ENCODE data around the gene FILIP1L. TPM values are rescaled to one million over a fixed set of nuclear protein-coding genes. Genes with fewer than 3 reads are reported as not detected.
A peak's percentile ranks its signal among the peaks of the same experiment; 100 is the strongest.

The FILIP1L gene
- total RNA-seq, 1 experiment from 2014 or later, result 0.17 TPM

DNA sequence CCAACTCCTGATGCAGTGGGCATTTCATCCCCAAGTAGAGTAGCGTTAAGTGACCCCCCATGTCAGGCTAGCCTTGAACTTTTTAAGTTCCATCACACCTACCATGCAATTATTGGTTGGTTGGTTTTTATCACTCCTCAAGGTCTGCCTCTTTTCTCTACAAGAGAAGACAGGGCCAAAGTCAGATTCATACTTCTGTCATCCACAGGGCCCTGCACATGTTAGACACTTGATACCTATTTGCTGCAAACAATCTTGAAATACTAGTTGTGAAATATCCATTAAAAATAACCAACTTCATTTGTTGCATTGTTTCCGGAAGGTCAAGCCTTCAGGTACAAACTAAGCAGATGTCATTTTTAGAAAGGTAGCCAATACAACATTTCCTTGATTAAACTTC is 295.5 kb downstream of the FILIP1L start:
- DNase-seq (ENCODE audit: low read depth, low spot score) (no peak), ATAC-seq (no peak)
- Histone ChIP-seq H3K4me1 (ENCODE audit: control insufficient read depth in 1 of 2, insufficient read depth in 2 of 2, low read length in 2 of 2) (peaks cover 5 to 22% of the 10 kb centered on the region in 2 experiments; a peak in 2 of 4 replicates), H3K36me3 (ENCODE audit: control insufficient read depth in 1 of 2, insufficient read depth in 2 of 2, low read length in 2 of 2) (no peaks in the 10 kb centered on the region), H4K20me1 (ENCODE audit: insufficient read depth) (no peaks in the 10 kb centered on the region), H3K9ac (ENCODE audit: low read length) (peak overlapping the region; percentile 70), H3K27ac (ENCODE audit: low read depth, low read length) (no peak overlapping the region), H3K4me2 (ENCODE audit: low read length) (peak overlapping the region; percentile 90), H3K4me3 (replicated peaks in 1 of 2; ENCODE audit: low read depth in 1 of 2, low read length in 2 of 2) (peak overlapping the region; percentile 65 to 74), H3K79me2 (ENCODE audit: insufficient read depth, low read length) (peaks cover 46% of the 10 kb centered on the region), H3K27me3 (ENCODE audit: insufficient read depth, low read length) (no peaks in the 10 kb centered on the region), H2AFZ (ENCODE audit: low read depth, low read length, poor library complexity, severe bottlenecking) (no peak overlapping the region), H3K9me3 (ENCODE audit: control insufficient read depth in 1 of 2, insufficient read depth in 1 of 2, low read depth in 1 of 2, low read length in 2 of 2) (no peaks in the 10 kb centered on the region), H3K9me2 (ENCODE audit: insufficient read depth) (no peaks in the 10 kb centered on the region)
- POLR2A ChIA-PET, result no interaction called here
- TF ChIP-seq EZH2 (IDR thresholded peaks at IDR 0.05) (no peak), SP1 (IDR thresholded peaks at IDR 0.05; ENCODE audit: low read depth) (no peak), EGR1 (IDR thresholded peaks at IDR 0.05; ENCODE audit: low read depth) (no peak), POLR2AphosphoS5 (IDR thresholded peaks at IDR 0.05; ENCODE audit: low read depth, low read length) (no peak), REST (IDR thresholded peaks at IDR 0.05; ENCODE audit: low read depth) (no peak), CBX3 (IDR thresholded peaks at IDR 0.05; ENCODE audit: low read depth) (no peak), POLR2A (IDR thresholded peaks at IDR 0.05; ENCODE audit: borderline replicate concordance, extremely low read depth, insufficient read depth, insufficient read length) (no peak), ZBTB33 (IDR thresholded peaks at IDR 0.05; ENCODE audit: extremely low read depth, insufficient replicate concordance, low read length) (no peak), FOSL1 (IDR thresholded peaks at IDR 0.05; ENCODE audit: low read depth) (no peak), ELF1 (IDR thresholded peaks at IDR 0.05; ENCODE audit: borderline replicate concordance, low read depth) (no peak), TCF7L2 (IDR thresholded peaks at IDR 0.05; ENCODE audit: borderline replicate concordance, extremely low read depth, insufficient read depth, insufficient read length) (no peak), RAD21 (IDR thresholded peaks at IDR 0.05; ENCODE audit: low read depth) (no peak), MAX (IDR thresholded peaks at IDR 0.05) (no peak), ZNF274 (IDR thresholded peaks at IDR 0.05; ENCODE audit: low read depth, low read length) (no peak), CTCF (IDR thresholded peaks at IDR 0.05 in 2 of 3, conservative IDR thresholded peaks at IDR 0.05 in 1 of 3; ENCODE audit: borderline replicate concordance in 1 of 3, insufficient read depth in 1 of 3, low read depth in 2 of 3, low read length in 2 of 3) (no peak), EZH2phosphoT487 (IDR thresholded peaks at IDR 0.05; ENCODE audit: borderline replicate concordance) (no peak), ZFX (IDR thresholded peaks at IDR 0.05) (no peak)
- TF ChIP-seq, protein P1, sequence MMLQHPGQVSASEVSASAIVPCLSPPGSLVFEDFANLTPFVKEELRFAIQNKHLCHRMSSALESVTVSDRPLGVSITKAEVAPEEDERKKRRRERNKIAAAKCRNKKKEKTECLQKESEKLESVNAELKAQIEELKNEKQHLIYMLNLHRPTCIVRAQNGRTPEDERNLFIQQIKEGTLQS (IDR thresholded peaks at IDR 0.05), result no peak
- intact Hi-C loops (cut with micrococcal nuclease), result no loop called here
- BruUV-seq (replicated peaks), result no TSS peak
- RAD21 ChIA-PET (ENCODE audit: low non-redundant PET in 1 of 2, low total read pairs in 2 of 2, uncharacterized antibody in 2 of 2, unreplicated experiment in 2 of 2), result no interaction called here
- CTCF ChIA-PET, result no interaction called here

Measured in HCT116 (cell line).